GM21367 (cell line): ENCODE measurements around the gene OR2AG2.

Source experiments
- ATAC-seq: cut with Tn5 transposase; IDR thresholded peaks from one replicate; pipeline ENCODE4 v1.9.1; 2021; ENCODE audit not compliant: unreplicated experiment

The OR2AG2 gene

GRCh38 chr11:6742260-6742659, 29.5 kb downstream of the OR2AG2 start:
- no peak for ATAC-seq

- no peak for ATAC-seq
Measured at GRCh38 chr11:6738590-6738989, 33.2 kb downstream of the OR2AG2 start.

GRCh38 chr11:6737872-6738466, 33.8 kb downstream of the OR2AG2 start:
- peak; percentile 76 for ATAC-seq

DNA sequence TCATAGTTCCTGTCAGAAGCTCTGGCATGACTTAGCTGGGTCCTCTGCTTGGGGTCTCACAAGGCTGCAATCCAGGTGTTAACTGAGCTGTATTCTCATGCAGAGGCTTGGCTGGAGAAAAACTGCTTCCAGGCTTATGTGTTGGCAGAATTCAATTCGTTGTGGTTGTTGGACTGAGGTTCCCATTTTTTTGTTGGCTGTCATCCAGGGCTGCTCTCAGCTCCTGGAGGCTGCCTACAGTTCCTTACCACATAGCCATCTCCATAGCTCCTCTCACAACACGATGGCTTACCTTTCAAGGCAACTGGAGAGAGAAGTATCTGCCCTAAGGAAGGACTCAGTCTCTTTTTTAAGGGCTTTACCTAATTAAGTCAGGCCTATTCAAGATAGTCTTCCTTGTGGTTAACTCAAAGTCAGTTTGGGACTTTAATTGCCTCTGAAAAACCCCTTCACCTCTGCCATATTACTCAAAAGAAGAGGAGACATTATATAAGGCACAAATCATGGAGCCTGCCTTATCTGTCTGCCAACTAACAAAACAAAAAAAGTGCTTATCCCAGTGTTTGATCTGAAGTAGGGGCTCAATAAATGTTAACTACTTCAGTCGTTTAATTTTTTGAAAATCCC, 35.2 kb downstream of the OR2AG2 start:
- ATAC-seq = no peak

- no peak for ATAC-seq
Measured at GRCh38 chr11:6735306-6735705, 36.5 kb downstream of the OR2AG2 start.

DNA sequence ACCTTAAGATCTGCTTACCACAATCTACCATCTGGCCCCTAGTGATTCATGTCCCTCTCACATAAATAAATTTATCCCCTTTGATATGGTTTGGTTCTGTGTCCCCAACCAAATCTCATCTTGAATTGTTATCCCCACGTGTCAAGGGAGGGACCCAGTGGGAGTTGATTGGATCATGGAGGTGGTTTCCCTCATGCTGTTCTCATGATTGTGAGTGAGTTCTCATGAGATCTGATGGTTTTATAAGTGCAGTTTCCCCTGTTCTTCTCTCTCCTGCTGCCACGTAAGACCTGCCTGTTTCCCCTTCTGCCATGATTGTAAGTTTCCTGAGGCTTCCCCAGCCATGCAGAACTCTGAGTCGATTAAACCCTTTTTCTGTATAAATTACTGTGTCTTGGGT, 37.2 kb downstream of the OR2AG2 start:
- ATAC-seq = no peak

GRCh38 chr11:6733326-6734275, 38.2 kb downstream of the OR2AG2 start:
- ATAC-seq = no peak

DNA sequence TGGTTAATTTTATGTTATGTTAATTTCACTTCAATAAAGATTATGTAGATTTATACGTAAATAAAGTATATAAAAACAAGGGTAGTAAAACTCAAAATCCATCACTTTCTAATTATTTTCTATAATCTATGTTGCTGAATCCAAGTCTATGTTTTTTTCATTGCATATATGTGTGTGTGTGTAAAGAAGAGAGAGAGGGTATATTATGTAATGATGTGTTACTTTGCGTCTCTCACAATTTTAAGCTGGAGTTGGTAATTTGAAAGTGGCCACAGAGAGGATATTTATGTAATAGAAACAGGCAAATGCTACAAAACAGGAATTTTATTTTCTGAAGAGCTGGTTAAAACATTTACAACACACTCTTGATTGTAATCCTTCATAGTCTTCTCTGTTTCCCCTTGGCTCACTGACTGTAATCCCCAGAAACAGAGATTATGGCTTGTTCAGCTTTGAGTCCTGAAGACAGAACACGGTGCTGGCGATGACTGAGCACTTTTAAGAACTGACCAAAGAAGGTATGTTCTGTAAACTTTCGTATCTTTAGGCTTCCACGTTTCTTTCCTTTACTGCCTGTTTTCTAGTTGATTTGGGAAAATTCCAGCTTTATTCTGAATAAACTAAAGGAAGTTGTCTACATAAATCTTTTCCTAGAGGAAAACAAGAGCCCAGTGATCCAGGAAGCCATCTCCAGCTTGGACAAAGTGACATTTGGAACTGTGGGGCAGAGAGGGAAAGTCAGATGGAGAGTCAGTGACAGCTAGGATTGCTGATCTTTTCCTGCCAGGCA, 43.6 kb downstream of the OR2AG2 start:
- ATAC-seq = no peak

DNA sequence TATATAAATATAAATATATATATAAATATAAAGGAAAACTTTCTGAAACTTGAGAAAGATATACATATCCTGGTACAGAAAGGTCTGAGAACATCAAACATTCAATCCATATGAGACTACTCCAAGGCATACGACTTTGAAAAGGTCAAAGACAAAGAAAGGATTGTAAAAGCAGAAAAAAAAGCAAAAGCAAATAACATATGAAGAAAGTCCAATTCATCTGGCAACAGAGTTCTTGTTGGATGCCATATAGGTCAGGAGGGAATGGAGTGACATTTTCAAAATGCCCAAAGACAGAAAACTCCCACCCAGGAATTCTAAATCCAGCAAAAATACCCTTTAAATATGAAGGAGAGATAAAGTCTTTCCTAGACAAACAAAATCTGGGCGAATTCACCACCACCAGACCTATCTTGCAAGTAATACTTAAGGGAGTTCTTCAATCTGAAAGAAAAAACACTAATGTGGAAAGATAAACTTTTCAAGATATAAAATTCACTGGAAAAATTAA, 46.3 kb downstream of the OR2AG2 start:
- ATAC-seq = no peak

DNA sequence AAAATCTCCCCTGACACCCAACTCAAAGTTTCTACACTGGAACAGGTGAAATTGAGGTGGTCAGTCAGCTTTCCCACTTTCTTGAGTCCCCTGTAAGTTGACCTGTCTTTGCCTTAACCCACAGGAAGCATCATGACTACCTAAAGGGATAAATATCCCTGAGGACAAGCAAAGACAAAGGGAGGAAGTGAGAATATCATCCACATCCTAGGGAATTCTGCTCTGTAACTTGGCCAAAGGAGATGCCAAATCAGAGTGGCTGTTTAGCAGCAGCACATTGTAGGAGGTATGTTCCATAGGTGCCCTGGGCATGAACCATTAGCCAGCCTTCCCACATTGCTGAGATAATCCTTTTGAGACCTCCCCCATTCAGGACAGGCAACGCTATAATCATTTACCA, 47.8 kb downstream of the OR2AG2 start:
- no peak for ATAC-seq

DNA sequence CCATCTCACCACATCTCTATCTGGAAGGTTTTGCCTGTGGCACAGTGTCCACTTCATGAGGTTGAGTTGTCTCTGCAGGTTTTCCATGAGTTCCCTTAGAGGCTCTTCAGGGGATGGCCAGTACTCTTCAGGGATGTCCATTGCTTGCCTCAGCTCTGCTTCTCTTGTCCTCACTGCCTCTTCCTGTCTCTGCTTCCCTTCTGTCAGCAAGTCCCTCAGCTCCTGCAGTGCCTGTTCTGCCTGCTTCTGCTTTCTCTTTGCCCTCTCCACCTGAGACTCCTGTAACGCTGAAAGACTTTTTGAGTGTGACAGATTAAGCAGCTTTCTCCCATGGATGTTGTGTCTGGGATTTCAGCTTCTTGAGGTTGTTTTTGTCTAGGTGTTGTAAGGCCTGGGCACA, 50.4 kb downstream of the OR2AG2 start:
- no peak for ATAC-seq

GRCh38 chr11:6719576-6719975, 52.2 kb downstream of the OR2AG2 start:
- ATAC-seq = no peak

GRCh38 chr11:6717426-6717825, 54.4 kb downstream of the OR2AG2 start:
- no peak for ATAC-seq
